ENCODE measurements around the gene ENO1. TPM values are rescaled to one million over a fixed set of nuclear protein-coding genes. Genes with fewer than 3 reads are reported as not detected.
A peak's percentile ranks its signal among the peaks of the same experiment; 100 is the strongest.
"Not testable (repeated sequence)": the region's sequence is repeated elsewhere in the genome, so short reads cannot be mapped to it uniquely, and the experiment has no call there.

ENO1 gene
- total and polyA plus RNA-seq, 7 experiments from 2014 or later: 198 to 3,569 (median 434) TPM

- Histone ChIP-seq H3K27me3 (ENCODE audit: control insufficient read depth in 2 of 2, insufficient read depth in 2 of 2, low read length in 2 of 2) (no peaks in the 10 kb centered on the region), H3K4me3 (ENCODE audit: low read length) (no peak overlapping the region), H3K27ac (ENCODE audit: low read depth, low read length) (no peak overlapping the region), H3K9me3 (ENCODE audit: control insufficient read depth in 2 of 3, low read length in 3 of 3) (no peaks in the 10 kb centered on the region), H3K4me1 (ENCODE audit: control insufficient read depth in 2 of 2, insufficient read depth in 2 of 2, low read length in 2 of 2) (peaks cover 0 to 3% of the 10 kb centered on the region in 2 donors), H3K36me3 (ENCODE audit: control insufficient read depth in 2 of 3, insufficient read depth in 3 of 3, low read length in 3 of 3) (no peaks in the 10 kb centered on the region)
- Mint-ChIP-seq H3K27ac (no peak overlapping the region), H3K36me3 (no peaks in the 10 kb centered on the region), H3K4me3 (no peak overlapping the region), H3K4me1 (peaks cover 0 to 8% (median 5%) of the 10 kb centered on the region in 7 donors), H3K27me3 (peaks cover 0 to 2% (median 0%) of the 10 kb centered on the region in 5 donors), H3K9me3 (peaks cover 0 to 2% (median 0%) of the 10 kb centered on the region in 11 donors)
- intact Hi-C loops (cut with micrococcal nuclease): loop anchor here in 1 of 2 donors (5.0 kb wide), 2 partner anchors 52 to 117 kb away; no protein-coding TSS in a partner anchor
- ATAC-seq (no peak), DNase-seq (no peak)
- ChIA-PET CTCF (no interaction called here), POLR2A (interaction anchor here (1.3 kb wide), 1 partner anchor 274 kb away, joined by 3 read pairs; no protein-coding TSS in a partner anchor)
Observed at GRCh38 chr1:8844501-8845006, 33.9 kb downstream of the ENO1 start.

- H3K9me3 Mint-ChIP-seq: peaks cover 0 to 2% (median 0%) of the 10 kb centered on the region in 11 donors
- CTCF ChIA-PET: no interaction called here
- H3K4me1 ChIP-seq (ENCODE audit: control insufficient read depth in 2 of 2, insufficient read depth in 2 of 2, low read length in 2 of 2): no peaks in the 10 kb centered on the region
- intact Hi-C loops (cut with micrococcal nuclease): no loop called here
- ATAC-seq: no peak
- no peaks in the 10 kb centered on the region for H3K27me3 ChIP-seq (ENCODE audit: control insufficient read depth in 2 of 2, insufficient read depth in 2 of 2, low read length in 2 of 2)
- no peak overlapping the region for H3K4me3 ChIP-seq (ENCODE audit: low read length)
- H3K27me3 Mint-ChIP-seq: peaks cover 0 to 3% (median 0%) of the 10 kb centered on the region in 5 donors
- no peaks in the 10 kb centered on the region for H3K9me3 ChIP-seq (ENCODE audit: control insufficient read depth in 2 of 3, low read length in 3 of 3)
- no peaks in the 10 kb centered on the region for H3K36me3 ChIP-seq (ENCODE audit: control insufficient read depth in 2 of 3, insufficient read depth in 3 of 3, low read length in 3 of 3)
- POLR2A ChIA-PET: no interaction called here
- H3K27ac Mint-ChIP-seq: no peak overlapping the region
- DNase-seq: no peak
- H3K36me3 Mint-ChIP-seq: no peaks in the 10 kb centered on the region
- peaks cover 0 to 2% (median 0%) of the 10 kb centered on the region in 7 donors for H3K4me1 Mint-ChIP-seq
- H3K4me3 Mint-ChIP-seq: no peak overlapping the region
- H3K27ac ChIP-seq (ENCODE audit: low read depth, low read length): no peak overlapping the region
Observed at GRCh38 chr1:8841395-8841794, 37.1 kb downstream of the ENO1 start.

- no peak overlapping the region for H3K27ac Mint-ChIP-seq
Observed at GRCh38 chr1:8839990-8840389, 38.5 kb downstream of the ENO1 start.

GRCh38 chr1:8835941-8836643 lies 42.4 kb downstream of the ENO1 start:
- no peaks in the 10 kb centered on the region for H3K9me3 ChIP-seq (ENCODE audit: control insufficient read depth in 2 of 3, low read length in 3 of 3)
- Mint-ChIP-seq H3K9me3 (peaks cover 0 to 2% (median 0%) of the 10 kb centered on the region in 11 donors), H3K27ac (no peak overlapping the region), H3K4me1 (peaks cover 0 to 2% (median 0%) of the 10 kb centered on the region in 7 donors), H3K4me3 (no peak overlapping the region), H3K36me3 (no peaks in the 10 kb centered on the region), H3K27me3 (peaks cover 0 to 6% (median 0%) of the 10 kb centered on the region in 5 donors)
- CTCF ChIA-PET: no interaction called here
- no peaks in the 10 kb centered on the region for H3K4me1 ChIP-seq (ENCODE audit: control insufficient read depth in 2 of 2, insufficient read depth in 2 of 2, low read length in 2 of 2)
- DNase-seq (no peak), ATAC-seq (no peak)
- POLR2A ChIA-PET: no interaction called here
- H3K4me3 ChIP-seq (ENCODE audit: low read length): no peak overlapping the region
- H3K27ac ChIP-seq (ENCODE audit: low read depth, low read length): no peak overlapping the region
- no peaks in the 10 kb centered on the region for H3K27me3 ChIP-seq (ENCODE audit: control insufficient read depth in 2 of 2, insufficient read depth in 2 of 2, low read length in 2 of 2)
- no peaks in the 10 kb centered on the region for H3K36me3 ChIP-seq (ENCODE audit: control insufficient read depth in 2 of 3, insufficient read depth in 3 of 3, low read length in 3 of 3)
- intact Hi-C loops (cut with micrococcal nuclease): no loop called here

More at GRCh38 chr1:8839990-8840389, 38.5 kb downstream of the ENO1 start:
- Mint-ChIP-seq H3K9me3 (peaks cover 0 to 2% (median 0%) of the 10 kb centered on the region in 11 donors), H3K4me3 (no peak overlapping the region), H3K4me1 (peaks cover 0 to 2% (median 0%) of the 10 kb centered on the region in 7 donors), H3K36me3 (no peaks in the 10 kb centered on the region), H3K27me3 (peaks cover 0 to 9% (median 0%) of the 10 kb centered on the region in 5 donors)
- Histone ChIP-seq H3K27ac (ENCODE audit: low read depth, low read length) (no peak overlapping the region), H3K27me3 (ENCODE audit: control insufficient read depth in 2 of 2, insufficient read depth in 2 of 2, low read length in 2 of 2) (no peaks in the 10 kb centered on the region), H3K4me1 (ENCODE audit: control insufficient read depth in 2 of 2, insufficient read depth in 2 of 2, low read length in 2 of 2) (no peaks in the 10 kb centered on the region), H3K36me3 (ENCODE audit: control insufficient read depth in 2 of 3, insufficient read depth in 3 of 3, low read length in 3 of 3) (no peaks in the 10 kb centered on the region), H3K4me3 (ENCODE audit: low read length) (no peak overlapping the region), H3K9me3 (ENCODE audit: control insufficient read depth in 2 of 3, low read length in 3 of 3) (no peaks in the 10 kb centered on the region)
- ATAC-seq (no peak), DNase-seq (no peak)
- intact Hi-C loops (cut with micrococcal nuclease): no loop called here
- ChIA-PET POLR2A (interaction anchor here (0.9 kb wide), 1 partner anchor 136 kb away, joined by 3 read pairs; no protein-coding TSS in a partner anchor), CTCF (interaction anchor here (0.6 to 3.1 kb wide), 3 partner anchors 9 to 271 kb away, joined by 3 to 17 read pairs (median 3); no protein-coding TSS in a partner anchor)

- Histone ChIP-seq H3K9me3 (ENCODE audit: control insufficient read depth in 2 of 3, low read length in 3 of 3) (no peaks in the 10 kb centered on the region), H3K27ac (ENCODE audit: low read depth, low read length) (no peak overlapping the region), H3K27me3 (ENCODE audit: control insufficient read depth in 2 of 2, insufficient read depth in 2 of 2, low read length in 2 of 2) (no peaks in the 10 kb centered on the region), H3K4me3 (ENCODE audit: low read length) (no peak overlapping the region), H3K36me3 (ENCODE audit: control insufficient read depth in 2 of 3, insufficient read depth in 3 of 3, low read length in 3 of 3) (no peaks in the 10 kb centered on the region), H3K4me1 (ENCODE audit: control insufficient read depth in 2 of 2, insufficient read depth in 2 of 2, low read length in 2 of 2) (no peaks in the 10 kb centered on the region)
- H3K4me1 Mint-ChIP-seq: peaks cover 7 to 16% (median 12%) of the 10 kb centered on the region in 7 donors
- H3K27me3 Mint-ChIP-seq: peaks cover 0 to 5% (median 0%) of the 10 kb centered on the region in 5 donors
- peaks cover 0 to 1% (median 0%) of the 10 kb centered on the region in 11 donors for H3K9me3 Mint-ChIP-seq
- intact Hi-C loops (cut with micrococcal nuclease): no loop called here
- POLR2A ChIA-PET: interaction anchor here (1.1 kb wide), 1 partner anchor 18 kb away, joined by 5 read pairs; no protein-coding TSS in a partner anchor
- DNase-seq (no peak), ATAC-seq (no peak)
- CTCF ChIA-PET: interaction anchor here (0.6 kb wide), 1 partner anchor 400 kb away, joined by 3 read pairs; no protein-coding TSS in a partner anchor
- H3K4me3 Mint-ChIP-seq: no peak overlapping the region
- no peak overlapping the region for H3K27ac Mint-ChIP-seq
- H3K36me3 Mint-ChIP-seq: no peaks in the 10 kb centered on the region
Observed at GRCh38 chr1:8831340-8831739, 47.1 kb downstream of the ENO1 start.

- Mint-ChIP-seq H3K27ac (peak overlapping the region in 2 of 9 donors; percentile 18 to 43), H3K4me1 (peaks cover 7 to 16% (median 12%) of the 10 kb centered on the region in 7 donors), H3K4me3 (peak overlapping the region in 3 of 10 donors; percentile 8 to 89 (median 49))
- H3K4me3 ChIP-seq (ENCODE audit: low read length); H3K36me3 Mint-ChIP-seq; intact Hi-C loops (cut with micrococcal nuclease); H3K9me3 ChIP-seq (ENCODE audit: control insufficient read depth in 2 of 3, low read length in 3 of 3); H3K27me3 ChIP-seq (ENCODE audit: control insufficient read depth in 2 of 2, insufficient read depth in 2 of 2, low read length in 2 of 2); ATAC-seq; H3K9me3 Mint-ChIP-seq; H3K27me3 Mint-ChIP-seq; H3K36me3 ChIP-seq (ENCODE audit: control insufficient read depth in 2 of 3, insufficient read depth in 3 of 3, low read length in 3 of 3); DNase-seq; H3K4me1 ChIP-seq (ENCODE audit: control insufficient read depth in 2 of 2, insufficient read depth in 2 of 2, low read length in 2 of 2); H3K27ac ChIP-seq (ENCODE audit: low read depth, low read length); CTCF ChIA-PET: not testable (repeated sequence)
- POLR2A ChIA-PET: interaction anchor here (1.1 kb wide), 1 partner anchor 18 kb away, joined by 5 read pairs; no protein-coding TSS in a partner anchor
Observed at GRCh38 chr1:8830732-8831131, 47.8 kb downstream of the ENO1 start.

All from naive thymus-derived CD4-positive, alpha-beta T cell (primary cell).